CD4-positive, alpha-beta T cell treated with Interleukin-15 for 4 hours (primary cell): Measurements from ENCODE around the gene TARBP1.
"Not testable (repeated sequence)": the region's sequence is repeated elsewhere in the genome, so short reads cannot be mapped to it uniquely, and the experiment has no call there.

ENCODE experiments used
- DNase-seq: peaks from one replicate; pipeline ENCODE4 v3.0.0-alpha.2; 2020; ENCODE audit warnings: low spot score

The TARBP1 gene

DNA sequence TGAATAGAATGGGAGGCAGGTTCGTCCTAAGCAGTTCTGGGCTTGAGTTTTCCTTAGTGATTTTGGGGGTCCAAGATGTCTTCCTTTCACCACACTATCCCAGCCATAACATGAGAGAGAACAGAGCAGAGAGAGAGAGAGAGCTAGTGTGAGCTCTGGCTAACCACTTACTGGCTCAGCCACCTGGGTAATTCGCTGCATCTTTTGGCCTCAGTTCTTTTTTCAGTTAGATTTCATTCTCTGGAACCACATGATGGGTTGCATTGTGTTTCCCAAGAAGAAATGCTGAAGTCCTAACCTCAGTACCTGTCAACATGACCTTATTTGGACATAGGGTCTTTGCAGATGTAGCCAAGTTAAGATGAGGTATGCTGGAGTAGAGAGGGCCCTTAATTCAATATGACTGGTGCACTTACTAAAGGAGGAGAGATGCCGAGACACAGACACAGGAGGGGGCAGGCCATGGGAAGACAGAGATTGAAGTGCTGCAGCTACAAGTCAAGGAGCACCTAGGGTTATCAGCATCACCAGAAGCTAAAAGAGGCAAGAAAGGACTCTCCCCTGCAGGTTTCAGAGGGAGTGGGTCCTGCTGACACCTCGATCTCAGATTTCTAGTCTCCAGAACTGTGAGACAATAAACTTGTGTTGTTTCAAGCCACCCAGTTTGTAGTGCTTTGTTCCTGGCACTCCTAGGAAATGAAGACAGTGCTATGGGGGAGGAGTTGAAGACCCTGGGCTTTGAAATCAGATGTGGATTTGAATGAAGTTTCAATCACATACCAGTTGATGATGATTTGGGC, 26.2 kb upstream of the TARBP1 start:
- DNase-seq: no peak

GRCh38 chr1:234504251-234504650, 25.3 kb upstream of the TARBP1 start:
- not testable (repeated sequence) for DNase-seq

DNA sequence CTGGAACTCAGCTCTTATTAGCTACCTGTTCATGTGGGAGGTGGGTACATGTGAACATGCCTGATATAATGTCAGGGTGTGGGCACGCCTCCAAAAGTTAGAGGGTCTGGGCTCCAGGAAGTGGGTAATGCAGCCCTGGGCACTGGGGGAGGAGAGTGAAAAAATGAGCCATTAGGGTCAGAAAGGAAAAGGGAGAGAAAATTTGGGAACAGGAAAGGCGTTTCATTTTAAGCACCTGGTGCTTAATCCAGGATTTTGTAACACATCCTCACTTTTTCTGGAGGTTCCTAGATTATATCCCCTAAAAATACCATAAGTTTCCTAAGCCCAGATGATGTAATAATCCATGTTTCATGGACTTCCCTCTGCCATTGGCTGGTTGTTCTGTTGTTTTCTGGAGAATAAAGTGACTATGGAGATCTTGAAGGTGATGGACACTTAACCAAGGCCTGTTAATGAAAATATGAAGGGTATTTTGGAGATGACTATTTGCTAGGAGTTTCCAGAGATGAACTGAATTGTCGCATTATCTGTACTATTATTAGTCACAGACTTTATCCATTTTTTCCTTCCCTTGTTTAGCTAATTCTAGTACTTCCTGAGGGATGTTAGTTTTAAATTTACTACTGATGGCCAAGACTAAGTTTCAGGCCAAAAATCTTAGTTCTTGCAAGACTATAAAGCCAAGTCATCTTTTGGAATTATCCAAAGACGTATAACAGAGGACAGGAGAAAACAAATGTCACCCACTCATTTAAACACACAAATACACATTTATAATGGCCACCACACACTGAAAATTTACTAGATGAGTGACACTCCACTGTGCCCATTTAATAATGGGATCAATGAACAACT, 24.4 kb upstream of the TARBP1 start:
- DNase-seq: no peak

GRCh38 chr1:234502785-234503184, 23.8 kb upstream of the TARBP1 start:
- no peak for DNase-seq

DNA sequence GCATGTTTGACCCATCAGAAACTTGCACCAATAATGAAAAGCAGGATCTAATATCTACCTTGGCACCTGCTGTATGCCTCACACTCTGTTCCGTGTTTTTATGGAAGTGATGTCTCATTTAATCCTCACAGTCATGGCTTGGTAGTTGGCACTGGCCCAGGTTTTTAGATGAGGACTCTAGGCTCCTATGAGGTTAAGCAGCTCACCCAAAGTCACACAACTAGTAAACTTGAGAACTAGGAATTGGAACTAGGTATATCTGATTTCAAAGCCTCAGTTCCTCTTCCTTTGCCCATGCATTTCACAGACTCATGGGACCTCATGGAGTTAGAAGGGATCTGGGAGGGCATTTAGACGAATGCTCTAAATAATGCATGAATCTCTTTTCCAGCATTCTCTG, 21.3 kb upstream of the TARBP1 start:
- DNase-seq: no peak

DNA sequence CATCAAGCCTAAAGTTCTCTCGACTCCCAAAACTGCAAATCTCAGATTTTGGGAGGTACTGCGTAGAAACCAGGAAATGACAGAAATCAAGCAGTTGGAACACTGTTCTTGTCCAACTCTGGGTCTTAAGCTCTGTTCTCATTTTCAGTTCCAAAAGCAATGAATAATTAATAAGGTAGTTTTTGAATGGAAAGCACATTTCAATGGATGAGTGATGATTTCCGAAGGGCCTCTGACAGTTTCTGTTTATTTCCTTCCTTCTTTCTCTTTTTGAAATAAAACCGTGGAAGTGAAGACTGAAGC, 20.9 kb upstream of the TARBP1 start:
- DNase-seq: no peak

GRCh38 chr1:234499119-234499942, 20.4 kb upstream of the TARBP1 start:
- DNase-seq: peak; percentile 79

DNA sequence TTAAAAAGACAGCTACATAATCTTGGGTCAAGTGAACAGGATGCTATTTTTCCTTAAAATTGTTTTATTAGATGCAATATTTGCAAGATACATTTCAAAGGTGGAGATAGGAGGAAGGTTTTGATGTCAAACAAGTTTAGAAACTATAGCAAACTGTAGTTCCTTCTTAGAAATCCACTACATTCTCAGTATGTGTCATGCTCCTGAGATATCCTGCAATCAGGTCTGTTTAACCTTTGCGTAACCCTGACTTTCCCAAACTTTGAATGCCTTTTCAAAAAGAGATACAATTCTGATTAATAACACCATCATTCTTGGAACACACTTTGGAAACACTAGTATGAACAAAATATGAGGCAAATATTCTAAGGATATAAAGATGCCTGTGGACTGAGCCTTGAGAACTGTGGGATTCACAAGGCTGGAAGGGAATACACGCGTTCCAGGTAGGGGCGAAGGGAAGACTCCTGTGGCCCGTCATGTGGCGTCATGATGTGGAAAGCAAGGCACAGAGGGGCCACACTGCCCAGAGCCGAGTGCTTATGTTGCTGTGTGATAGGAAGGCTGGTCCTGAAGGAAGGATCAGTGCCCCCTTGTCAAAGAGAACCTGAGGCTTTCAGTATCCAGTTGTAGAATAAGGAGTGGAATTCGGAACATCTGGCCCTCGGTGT, 19.6 kb upstream of the TARBP1 start:
- no peak for DNase-seq

GRCh38 chr1:234497589-234497988, 18.6 kb upstream of the TARBP1 start:
- no peak for DNase-seq

- no peak for DNase-seq
Observed at GRCh38 chr1:234495231-234495990, 16.4 kb upstream of the TARBP1 start.

GRCh38 chr1:234494049-234494448, 15.1 kb upstream of the TARBP1 start:
- DNase-seq: no peak

- no peak for DNase-seq
Observed at GRCh38 chr1:234490793-234491479, 12.0 kb upstream of the TARBP1 start.

GRCh38 chr1:234489698-234490077, 10.7 kb upstream of the TARBP1 start:
- no peak for DNase-seq

DNA sequence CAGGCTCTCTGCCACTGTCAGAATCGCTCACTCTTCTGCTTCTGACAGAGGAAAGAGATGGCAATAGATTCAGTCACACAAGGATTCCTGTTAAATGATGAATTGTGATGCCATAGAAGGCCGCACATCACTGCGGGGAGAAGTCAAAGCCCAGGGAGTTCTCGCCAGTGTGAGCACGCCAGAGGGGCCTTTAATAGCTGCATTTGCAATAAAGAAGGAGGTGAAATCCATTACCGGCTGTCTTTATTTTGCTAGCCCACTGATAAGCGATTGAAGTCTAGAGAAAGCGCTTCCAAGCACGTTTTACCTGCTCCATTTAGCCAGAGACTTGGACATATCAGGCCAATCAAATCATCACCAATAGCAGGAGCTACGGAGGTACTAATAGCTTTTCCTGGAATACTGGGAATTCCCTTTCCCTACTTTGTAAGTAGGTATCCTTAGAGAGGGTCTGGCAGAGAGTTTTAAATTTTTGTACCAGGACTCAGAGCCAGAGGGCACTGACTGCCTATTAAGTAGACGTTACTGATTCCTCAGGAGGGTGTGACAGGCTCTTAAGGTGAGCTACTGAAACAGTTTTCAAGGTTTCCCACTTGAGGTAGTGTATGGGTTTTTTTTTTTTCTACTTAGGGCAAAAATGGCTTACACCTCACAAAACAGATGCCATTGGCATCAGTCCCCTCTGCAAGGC, 10.2 kb upstream of the TARBP1 start:
- no peak for DNase-seq

DNA sequence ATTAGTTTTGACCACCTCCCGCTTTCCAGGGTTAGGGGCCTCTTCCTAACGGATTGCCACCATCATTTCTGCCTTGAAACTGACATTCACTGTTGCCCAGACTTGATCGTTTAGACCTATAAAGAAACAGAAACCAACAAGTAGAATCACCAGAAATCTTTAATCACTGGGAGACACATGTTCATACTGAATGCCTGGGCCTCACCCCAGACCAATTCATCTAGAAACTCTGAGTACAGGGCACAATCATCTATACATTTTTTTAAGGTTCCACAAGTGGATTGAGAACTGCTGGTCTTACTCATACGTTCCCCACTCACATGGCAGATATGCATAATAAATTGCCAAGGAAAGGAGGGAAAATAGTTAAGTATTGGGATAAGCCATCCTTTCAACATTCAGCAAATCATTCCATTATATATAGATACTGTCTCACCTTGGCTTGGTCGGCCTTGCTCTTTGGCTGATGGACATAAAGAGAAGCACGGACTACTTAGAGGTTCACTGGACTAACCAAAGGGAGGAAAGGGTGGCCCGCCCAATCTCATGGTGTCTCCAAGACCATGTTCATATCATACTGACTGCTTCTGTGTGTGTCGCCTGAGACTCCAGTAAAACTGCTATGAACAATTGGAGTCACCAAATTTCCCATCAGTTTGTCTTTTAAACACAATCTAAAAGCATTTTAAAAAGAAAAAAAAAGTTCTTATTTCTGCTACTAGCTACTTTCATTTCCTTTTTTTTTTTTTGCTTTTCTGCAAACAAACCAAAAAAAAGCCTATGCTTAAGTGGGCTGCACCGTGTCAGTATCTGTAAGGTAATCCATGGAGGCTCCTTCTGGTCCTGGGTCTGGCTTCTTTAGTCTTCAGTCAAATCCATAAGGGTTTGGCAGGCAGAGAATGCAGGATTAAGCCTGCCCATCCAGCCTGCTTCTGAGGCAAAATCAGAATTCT, 9.4 kb upstream of the TARBP1 start:
- no peak for DNase-seq

GRCh38 chr1:234486858-234487840, 8.2 kb upstream of the TARBP1 start:
- DNase-seq: no peak

DNA sequence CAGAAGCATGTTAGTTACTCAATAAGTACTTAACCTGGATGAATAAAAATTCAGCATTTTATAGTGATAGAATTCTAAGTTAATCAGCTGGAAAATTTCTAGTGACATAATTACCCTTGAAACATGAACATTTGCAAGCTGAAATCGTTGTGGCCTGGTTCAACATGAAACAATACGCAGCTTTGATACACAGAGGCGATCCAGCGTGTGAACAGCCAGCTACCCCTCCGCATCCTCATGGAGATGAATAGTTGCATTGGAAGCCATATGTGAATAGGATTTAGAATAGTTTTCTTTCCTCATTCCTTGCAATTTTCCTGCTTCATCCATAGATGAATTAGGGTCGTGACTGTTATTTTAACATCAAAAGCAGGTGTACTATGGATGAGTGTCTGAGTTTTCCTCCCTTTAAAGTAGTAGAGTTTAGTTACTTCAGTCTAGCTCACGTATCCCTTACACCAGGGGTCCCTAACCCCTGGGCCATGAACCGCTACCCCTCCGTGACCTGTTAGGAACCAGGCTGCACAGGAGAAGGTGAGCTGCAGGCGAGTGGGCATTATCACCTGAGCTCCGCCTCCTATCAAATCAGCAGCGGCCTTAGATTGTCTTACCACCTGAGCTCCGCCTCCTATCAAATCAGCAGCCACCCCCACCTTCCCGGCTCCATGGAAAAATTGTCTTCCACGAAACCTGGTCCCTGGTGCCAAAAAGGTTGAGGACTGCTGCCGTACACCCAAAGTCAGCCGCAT, 6.2 kb upstream of the TARBP1 start:
- DNase-seq: no peak
